HG03280 (cell line): Measurements from ENCODE around the gene BOLA2B.

Source experiments
- ATAC-seq: cut with Tn5 transposase; IDR thresholded peaks from one replicate; pipeline ENCODE4 v1.9.1; 2021; ENCODE audit warnings: mild to moderate bottlenecking, moderate library complexity; ENCODE audit not compliant: unreplicated experiment

BOLA2B gene

GRCh38 chr16:30144917-30145316 is 48.5 kb downstream of the BOLA2B start:
- no peak for ATAC-seq

GRCh38 chr16:30144017-30144416 is 49.4 kb downstream of the BOLA2B start:
- ATAC-seq: no peak

GRCh38 chr16:30143347-30143702 is 50.1 kb downstream of the BOLA2B start:
- no peak for ATAC-seq
